Endothelial cell of umbilical vein (primary cell): ENCODE measurements around the gene MLC1.

Experiments
- EZH2 ChIP-seq: IDR thresholded peaks from 2 replicates; pipeline ENCODE4 v1.6.1; 2012; ENCODE audit warnings: borderline replicate concordance, low read depth, mild to moderate bottlenecking, moderate library complexity, low read length, inconsistent platforms; ENCODE audit not compliant: severe bottlenecking
- POLR2A ChIP-seq: IDR thresholded peaks from 2 replicates; pipeline ENCODE4 v1.6.1; 2012; ENCODE audit warnings: low read depth, mild to moderate bottlenecking, control low read depth, low read length
- POLR2AphosphoS5 ChIP-seq: IDR thresholded peaks from 2 replicates; pipeline ENCODE4 v1.6.1; 2012; ENCODE audit warnings: low read depth, mild to moderate bottlenecking, control low read depth, low read length, moderate library complexity; ENCODE audit not compliant: insufficient read depth
- TF ChIP-seq, protein P1 (sequence below), 2 donors: IDR thresholded peaks; 1 replicate in 1 of 2; 2 replicates in 1 of 2; pipeline ENCODE4 v1.5.1; 2011; ENCODE audit warnings: low read length in 2 of 2, mild to moderate bottlenecking in 2 of 2, moderate library complexity in 2 of 2, control low read depth in 1 of 2, inconsistent platforms in 1 of 2, low read depth in 1 of 2; ENCODE audit not compliant: insufficient read depth in 1 of 2; ENCODE audit errors: extremely low read depth in 1 of 2
- TF ChIP-seq, protein P2 (sequence below): IDR thresholded peaks from 2 replicates; pipeline ENCODE4 v1.6.1; 2011; ENCODE audit not compliant: insufficient read depth, insufficient read length

DNA sequence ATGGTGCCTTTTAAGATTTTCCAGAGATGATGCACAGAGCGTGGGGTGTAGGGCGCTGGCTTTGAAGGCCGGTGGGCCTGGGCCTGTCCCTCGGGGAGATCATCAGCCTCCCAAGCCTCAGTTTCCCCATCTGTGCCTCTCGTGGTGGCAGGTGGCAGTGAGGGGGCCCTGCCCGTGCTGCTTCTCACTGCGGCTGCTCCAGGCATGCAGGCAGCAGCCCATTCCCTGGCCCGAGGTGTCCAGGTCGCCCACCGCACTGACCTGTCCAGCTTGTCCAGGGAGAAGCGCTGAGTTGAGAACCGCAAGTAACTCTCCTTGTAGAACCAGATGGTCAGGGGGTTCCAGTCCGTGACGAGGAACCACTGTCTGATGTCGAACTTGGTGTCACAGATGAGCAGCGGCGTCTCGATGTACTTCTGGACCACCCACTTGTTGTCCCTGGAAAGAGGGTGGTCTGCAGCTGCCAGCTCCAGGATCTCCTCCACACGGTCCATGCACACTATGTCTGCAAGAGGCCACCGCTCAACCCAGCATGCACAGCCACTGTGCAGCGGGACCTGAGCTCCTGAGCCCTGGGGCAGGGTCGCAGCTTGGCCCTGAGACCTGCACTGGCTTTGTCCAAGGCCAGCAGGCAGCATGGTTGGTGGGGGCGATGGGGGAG, 52.2 kb downstream of the MLC1 start:
- TF ChIP-seq, protein P1, sequence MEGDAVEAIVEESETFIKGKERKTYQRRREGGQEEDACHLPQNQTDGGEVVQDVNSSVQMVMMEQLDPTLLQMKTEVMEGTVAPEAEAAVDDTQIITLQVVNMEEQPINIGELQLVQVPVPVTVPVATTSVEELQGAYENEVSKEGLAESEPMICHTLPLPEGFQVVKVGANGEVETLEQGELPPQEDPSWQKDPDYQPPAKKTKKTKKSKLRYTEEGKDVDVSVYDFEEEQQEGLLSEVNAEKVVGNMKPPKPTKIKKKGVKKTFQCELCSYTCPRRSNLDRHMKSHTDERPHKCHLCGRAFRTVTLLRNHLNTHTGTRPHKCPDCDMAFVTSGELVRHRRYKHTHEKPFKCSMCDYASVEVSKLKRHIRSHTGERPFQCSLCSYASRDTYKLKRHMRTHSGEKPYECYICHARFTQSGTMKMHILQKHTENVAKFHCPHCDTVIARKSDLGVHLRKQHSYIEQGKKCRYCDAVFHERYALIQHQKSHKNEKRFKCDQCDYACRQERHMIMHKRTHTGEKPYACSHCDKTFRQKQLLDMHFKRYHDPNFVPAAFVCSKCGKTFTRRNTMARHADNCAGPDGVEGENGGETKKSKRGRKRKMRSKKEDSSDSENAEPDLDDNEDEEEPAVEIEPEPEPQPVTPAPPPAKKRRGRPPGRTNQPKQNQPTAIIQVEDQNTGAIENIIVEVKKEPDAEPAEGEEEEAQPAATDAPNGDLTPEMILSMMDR (IDR thresholded peaks at IDR 0.05; ENCODE audit: extremely low read depth in 1 of 2, insufficient read depth in 1 of 2, low read depth in 1 of 2, low read length in 2 of 2), result no peak
- no peak for TF ChIP-seq POLR2A
- no peak for TF ChIP-seq POLR2AphosphoS5
- TF ChIP-seq EZH2, result no peak
- TF ChIP-seq, protein P2, sequence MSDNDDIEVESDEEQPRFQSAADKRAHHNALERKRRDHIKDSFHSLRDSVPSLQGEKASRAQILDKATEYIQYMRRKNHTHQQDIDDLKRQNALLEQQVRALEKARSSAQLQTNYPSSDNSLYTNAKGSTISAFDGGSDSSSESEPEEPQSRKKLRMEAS, result no peak
